Lower leg skin (tissue), 3 donors: ENCODE data around the gene RBM20.

Source experiments
- POLR2A ChIP-seq, 2 donors: fragments of 450-650 bp; IDR thresholded peaks; one replicate each; pipeline ENCODE4 v1.6.1; 2016 to 2017; ENCODE audit warnings: antibody characterized with exemption in 2 of 2, mild to moderate bottlenecking in 1 of 2, moderate library complexity in 1 of 2
- TF ChIP-seq, protein P1 (sequence below), 3 donors: fragments of 450-650 bp; IDR thresholded peaks; one replicate each; pipeline ENCODE4 v1.5.1; 2016; ENCODE audit warnings: antibody characterized with exemption in 3 of 3, mild to moderate bottlenecking in 3 of 3, moderate library complexity in 2 of 3

DNA sequence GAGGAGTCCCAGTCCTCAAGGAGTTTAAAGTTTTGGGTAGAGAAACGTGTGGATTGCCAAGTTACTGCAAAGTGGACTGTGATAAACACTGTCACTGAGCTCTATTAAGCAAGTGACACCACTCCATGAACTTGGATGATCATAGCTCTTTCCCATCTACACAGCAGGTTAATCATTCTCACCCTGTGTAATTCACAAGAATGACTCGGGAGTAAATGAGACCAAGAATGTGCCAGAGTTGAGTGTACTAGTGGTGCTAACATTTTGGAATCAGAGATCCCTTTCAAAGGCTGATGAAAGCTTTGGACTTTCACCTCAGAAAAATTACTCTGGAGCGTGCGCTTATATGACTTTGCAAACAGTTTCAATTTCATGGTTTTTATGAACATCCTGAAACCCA lies 80.8 kb downstream of the RBM20 start:
- TF ChIP-seq, protein P1, sequence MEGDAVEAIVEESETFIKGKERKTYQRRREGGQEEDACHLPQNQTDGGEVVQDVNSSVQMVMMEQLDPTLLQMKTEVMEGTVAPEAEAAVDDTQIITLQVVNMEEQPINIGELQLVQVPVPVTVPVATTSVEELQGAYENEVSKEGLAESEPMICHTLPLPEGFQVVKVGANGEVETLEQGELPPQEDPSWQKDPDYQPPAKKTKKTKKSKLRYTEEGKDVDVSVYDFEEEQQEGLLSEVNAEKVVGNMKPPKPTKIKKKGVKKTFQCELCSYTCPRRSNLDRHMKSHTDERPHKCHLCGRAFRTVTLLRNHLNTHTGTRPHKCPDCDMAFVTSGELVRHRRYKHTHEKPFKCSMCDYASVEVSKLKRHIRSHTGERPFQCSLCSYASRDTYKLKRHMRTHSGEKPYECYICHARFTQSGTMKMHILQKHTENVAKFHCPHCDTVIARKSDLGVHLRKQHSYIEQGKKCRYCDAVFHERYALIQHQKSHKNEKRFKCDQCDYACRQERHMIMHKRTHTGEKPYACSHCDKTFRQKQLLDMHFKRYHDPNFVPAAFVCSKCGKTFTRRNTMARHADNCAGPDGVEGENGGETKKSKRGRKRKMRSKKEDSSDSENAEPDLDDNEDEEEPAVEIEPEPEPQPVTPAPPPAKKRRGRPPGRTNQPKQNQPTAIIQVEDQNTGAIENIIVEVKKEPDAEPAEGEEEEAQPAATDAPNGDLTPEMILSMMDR (IDR thresholded peaks at IDR 0.05), result no peak
- TF ChIP-seq POLR2A (IDR thresholded peaks at IDR 0.05), result no peak
